GM18507 (cell line): Measurements from ENCODE around the gene KSR1.
A peak's percentile ranks its signal among the peaks of the same experiment; 100 is the strongest.
"Not testable (repeated sequence)": the region's sequence is repeated elsewhere in the genome, so short reads cannot be mapped to it uniquely, and the experiment has no call there.

Experiments used
- DNase-seq: peaks from one replicate; pipeline ENCODE4 v3.0.0; 2011; ENCODE audit warnings: low read depth; ENCODE audit not compliant: insufficient read length; ENCODE audit errors: extremely low spot score
- FAIRE-seq: peaks from 2 replicates; lab custom pipeline; 2011; peaks lifted over from hg19 to GRCh38; lab: Jason Lieb, UNC

The KSR1 gene

DNA sequence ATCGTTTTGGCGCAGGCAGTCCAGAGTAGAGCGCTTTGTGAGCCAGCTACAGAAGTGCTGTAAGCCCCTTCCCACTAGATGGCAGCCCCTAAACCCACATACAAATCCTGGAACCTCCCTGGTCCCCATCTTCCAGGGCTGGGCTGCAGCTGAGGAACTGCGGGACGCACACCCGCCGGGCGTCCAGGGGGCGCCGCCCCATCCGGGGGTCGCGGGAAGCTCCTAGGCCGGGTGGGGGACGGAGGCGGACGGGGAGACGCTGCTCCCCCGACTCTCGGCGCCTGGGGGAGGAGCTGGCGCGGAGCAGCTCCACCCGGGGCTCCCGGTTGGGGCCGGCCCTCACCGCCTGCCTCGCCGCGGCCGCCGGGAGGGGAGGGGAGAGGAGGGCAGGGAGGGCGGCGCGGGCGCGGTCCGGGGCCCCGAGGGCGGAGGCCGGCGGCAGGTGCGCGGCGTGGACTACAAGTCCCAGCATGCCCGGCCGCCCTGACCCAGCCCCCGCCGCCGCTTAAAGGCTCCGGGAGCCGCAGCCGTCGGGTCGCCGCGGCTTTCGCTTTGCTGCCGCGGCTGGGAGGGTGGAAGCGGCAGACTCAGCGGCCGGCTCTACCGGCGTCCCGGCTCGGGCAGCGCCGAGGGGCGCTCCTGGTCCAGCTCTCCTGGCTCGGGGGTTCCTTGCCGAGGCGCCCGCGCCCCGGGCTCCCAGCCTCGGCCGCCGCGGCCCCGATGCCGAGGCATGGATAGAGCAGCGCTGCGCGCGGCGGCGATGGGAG lies at the start of gene KSR1:
TSS of gene KSR1 (plus strand) at position 535 of the 767 bp plus-strand sequence. CDS start at position 731, 196 bp downstream.
- DNase-seq: peak; percentile 88
- FAIRE-seq: peak; percentile 74

- FAIRE-seq: no peak
- no peak for DNase-seq
Measured at GRCh38 chr17:27407916-27408864, 48.1 kb upstream of the KSR1 start.

DNA sequence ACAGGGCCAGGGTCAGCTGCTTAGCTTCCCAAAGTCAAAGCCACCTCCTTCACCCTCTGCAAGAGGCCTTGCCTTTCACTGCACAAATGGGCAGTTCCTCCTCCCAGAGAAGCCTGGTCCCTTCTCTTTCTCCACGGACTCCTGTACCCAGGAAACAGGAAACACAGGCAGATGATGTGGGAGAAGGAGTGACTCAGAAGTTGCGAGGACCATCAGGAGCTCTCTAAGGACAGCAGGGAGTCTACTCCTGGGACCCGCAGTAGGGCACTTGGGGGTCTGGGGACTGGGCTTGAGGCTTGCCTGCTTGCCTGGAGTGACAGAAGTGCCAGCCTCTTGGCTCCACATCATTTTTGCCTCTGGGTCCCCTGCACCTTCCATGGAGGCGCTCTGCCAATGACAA lies 47.4 kb upstream of the KSR1 start:
- no peak for FAIRE-seq
- DNase-seq: no peak

GRCh38 chr17:27412158-27412557 lies 44.1 kb upstream of the KSR1 start:
- DNase-seq, FAIRE-seq: not testable (repeated sequence)

GRCh38 chr17:27413315-27413714 lies 42.9 kb upstream of the KSR1 start:
- DNase-seq: no peak
- no peak for FAIRE-seq

GRCh38 chr17:27413792-27414191 lies 42.5 kb upstream of the KSR1 start:
- no peak for DNase-seq
- FAIRE-seq: peak; percentile 67

- FAIRE-seq (no peak), DNase-seq (no peak)
Measured at GRCh38 chr17:27414271-27414670, 42.0 kb upstream of the KSR1 start.

DNA sequence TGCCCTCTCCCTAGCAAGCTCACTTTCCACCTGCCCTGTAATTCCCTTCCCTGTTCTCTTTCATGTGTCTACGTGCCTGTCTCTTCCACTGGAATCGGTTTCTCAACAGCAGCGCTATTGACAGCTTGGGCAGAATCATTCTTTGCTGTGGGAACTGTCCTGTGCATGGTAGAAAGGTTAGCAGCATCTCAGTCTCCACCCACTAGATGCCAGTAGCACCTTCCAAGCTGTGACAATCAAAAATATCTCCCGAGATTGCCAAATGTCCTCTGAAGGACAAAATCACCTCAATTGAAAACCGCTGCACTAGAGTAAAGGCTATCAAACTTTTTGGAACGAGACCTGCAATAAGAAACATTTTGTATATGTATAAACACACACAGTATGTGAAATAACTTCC lies 41.6 kb upstream of the KSR1 start:
- no peak for DNase-seq
- FAIRE-seq: no peak

DNA sequence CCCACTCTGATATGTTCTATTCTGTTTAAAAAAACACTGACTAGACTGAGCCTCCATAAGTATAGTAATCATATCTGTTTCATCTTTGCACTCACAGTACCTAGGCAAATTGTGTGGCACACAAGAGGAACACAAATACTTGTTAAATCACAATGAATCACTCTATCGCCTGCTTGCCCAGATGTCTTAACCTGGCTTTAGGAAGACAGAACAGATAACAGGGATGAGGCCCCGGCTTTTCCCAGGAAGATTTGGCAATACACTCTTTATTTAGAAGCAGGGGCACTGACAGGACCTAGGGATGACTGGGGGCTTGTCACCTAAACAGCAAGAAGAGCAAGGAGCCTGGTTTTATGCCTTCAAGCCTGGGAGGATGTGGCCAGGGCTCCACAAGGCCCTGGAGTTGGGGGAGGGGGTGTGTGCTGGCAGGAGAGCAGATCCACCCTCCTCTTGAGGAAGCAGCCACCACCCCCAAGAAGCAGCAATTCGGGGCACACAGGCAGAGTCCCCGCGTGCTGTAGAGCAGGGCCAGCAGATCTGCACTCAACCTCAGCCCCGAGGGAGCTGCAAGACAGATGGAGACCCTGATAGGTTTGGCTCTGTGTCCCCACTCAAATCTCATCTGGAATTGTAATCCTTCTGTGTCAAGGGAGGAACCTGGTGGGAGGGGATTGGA lies 41.0 kb upstream of the KSR1 start:
- DNase-seq (no peak), FAIRE-seq (no peak)

GRCh38 chr17:27417596-27418365 lies 38.5 kb upstream of the KSR1 start:
- FAIRE-seq: no peak

GRCh38 chr17:27418366-27418615 lies 38.0 kb upstream of the KSR1 start:
- FAIRE-seq (no peak), DNase-seq (no peak)

More at GRCh38 chr17:27417596-27418365, 38.5 kb upstream of the KSR1 start:
- no peak for DNase-seq

DNA sequence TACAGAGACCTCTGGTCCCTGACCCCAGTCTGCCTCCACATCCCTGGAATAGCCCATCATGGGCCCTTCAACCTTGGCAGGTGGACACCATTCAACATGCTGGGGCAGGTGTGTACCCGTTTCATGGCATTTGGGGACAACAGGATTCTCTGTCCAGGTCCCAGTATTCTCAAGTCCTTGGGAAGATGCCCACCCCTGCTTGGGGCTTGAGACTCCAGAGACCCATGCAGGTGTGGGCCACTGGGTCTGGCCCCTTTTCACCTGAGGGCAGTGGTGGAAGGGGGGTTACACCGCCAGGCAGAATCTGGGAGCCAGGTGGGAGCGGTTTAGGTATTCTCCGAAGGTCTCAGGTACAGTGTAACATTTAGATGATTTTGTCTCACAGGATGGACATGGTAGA lies 37.1 kb upstream of the KSR1 start:
- no peak for DNase-seq
- no peak for FAIRE-seq

- DNase-seq: no peak
- FAIRE-seq: no peak
Measured at GRCh38 chr17:27420211-27420950, 35.9 kb upstream of the KSR1 start.

DNA sequence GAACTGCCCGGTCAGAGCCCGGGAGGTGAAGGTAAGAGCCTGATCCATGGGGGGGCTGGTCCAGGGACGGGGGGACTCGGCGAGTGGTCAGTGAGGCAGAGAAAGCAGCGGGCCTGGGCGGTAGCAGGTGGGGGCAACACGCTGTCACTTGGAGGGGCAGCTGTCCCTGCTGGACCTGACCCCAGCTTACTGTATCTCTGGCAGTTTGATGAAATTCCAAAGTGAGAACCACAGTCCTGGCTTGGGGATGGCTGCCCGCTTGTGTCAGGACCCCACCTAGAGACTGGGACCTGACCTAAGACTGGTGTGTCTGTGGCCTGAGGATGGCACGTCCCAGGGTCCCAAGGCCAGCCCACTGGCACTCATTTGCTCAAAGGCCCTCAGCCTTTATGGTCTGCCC lies 35.1 kb upstream of the KSR1 start:
- no peak for DNase-seq
- FAIRE-seq: no peak

GRCh38 chr17:27421626-27422025 lies 34.6 kb upstream of the KSR1 start:
- DNase-seq, FAIRE-seq: not testable (repeated sequence)

- no peak for DNase-seq
- FAIRE-seq: no peak
Measured at GRCh38 chr17:27422601-27423000, 33.6 kb upstream of the KSR1 start.

DNA sequence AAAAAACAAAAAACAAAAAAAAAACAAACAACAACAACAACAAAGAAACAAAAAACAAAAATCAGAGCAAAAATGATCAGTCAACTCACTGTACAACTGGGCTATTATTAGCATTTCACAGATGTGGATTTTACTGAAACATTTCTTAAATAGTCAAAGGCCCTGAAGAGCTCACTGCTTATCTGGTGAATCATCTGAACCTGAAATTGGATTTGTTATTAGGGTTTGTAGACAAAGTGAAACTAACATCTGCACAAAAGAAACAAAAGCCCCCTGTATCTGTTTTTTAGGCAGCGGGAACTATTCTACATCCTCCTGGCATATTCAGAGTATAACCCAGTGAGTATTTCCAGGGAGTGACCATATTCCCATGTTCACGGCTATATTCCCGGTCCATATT lies 32.6 kb upstream of the KSR1 start:
- no peak for DNase-seq
- FAIRE-seq: peak; percentile 44

DNA sequence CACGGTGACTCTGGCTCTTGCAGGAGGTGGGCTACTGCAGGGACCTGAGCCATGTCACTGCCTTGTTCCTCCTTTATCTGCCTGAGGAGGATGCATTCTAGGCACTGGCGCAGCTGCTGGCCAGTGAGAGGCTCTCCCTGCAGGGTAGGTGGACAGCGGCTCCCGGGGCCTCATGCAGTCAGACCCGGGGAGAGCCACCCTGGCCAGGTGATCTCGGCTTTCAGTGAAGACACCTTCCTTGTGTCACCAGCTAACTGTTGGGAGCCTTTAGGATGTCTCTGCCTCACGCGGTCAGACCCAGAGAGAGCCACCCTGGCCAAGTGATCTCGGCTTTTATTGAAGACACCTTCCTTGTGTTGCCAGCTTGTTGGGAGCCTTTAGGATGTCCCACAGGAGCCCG lies 31.7 kb upstream of the KSR1 start:
- FAIRE-seq (no peak), DNase-seq (no peak)

DNA sequence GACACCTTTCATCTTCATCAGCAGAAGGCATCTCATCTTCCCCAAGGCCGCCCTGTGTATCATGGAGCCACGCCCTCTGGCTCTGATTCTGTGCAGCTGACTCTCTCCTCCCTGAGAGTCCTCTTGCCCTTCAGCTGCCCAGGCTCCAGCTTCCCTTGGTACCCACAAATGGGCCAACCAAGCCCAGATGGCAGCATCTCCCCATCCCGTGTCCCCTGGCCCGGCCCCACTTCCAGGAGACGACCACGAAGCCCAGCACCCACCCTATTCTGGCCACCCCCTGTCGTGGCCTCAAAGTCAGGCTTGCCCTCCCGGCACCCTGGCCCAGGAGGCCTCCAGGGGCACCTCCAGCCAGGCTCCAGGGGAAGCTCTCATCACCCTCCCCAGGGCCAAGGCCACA lies 31.3 kb upstream of the KSR1 start:
- FAIRE-seq (no peak), DNase-seq (no peak)
